GM21390 (cell line): ENCODE data around the gene NRXN3.

Experiments used
- ATAC-seq: cut with Tn5 transposase; IDR thresholded peaks from one replicate; pipeline ENCODE4 v1.9.1; 2021; ENCODE audit not compliant: unreplicated experiment

NRXN3 gene

GRCh38 chr14:78700236-78700635, 530.1 kb downstream of the NRXN3 start:
- ATAC-seq = no peak

DNA sequence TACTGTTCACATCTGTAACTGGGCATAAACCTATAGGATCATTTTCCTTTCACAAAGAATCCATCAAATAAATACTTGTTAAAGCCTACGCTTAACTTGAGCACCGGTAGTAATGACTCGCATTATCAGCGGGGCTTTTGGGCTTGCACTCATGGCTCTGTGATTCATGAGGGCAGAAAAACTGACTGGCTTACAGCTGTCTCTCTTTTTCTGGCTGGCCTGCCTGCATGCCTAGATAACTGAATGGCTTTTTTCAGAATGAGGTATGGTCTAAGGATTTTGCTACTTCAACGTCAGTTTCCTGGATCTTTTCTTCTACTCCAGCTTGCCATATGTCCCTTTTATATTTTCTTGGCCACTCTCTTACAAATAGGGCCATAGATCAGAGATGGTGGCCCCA, 531.1 kb downstream of the NRXN3 start:
- no peak for ATAC-seq

DNA sequence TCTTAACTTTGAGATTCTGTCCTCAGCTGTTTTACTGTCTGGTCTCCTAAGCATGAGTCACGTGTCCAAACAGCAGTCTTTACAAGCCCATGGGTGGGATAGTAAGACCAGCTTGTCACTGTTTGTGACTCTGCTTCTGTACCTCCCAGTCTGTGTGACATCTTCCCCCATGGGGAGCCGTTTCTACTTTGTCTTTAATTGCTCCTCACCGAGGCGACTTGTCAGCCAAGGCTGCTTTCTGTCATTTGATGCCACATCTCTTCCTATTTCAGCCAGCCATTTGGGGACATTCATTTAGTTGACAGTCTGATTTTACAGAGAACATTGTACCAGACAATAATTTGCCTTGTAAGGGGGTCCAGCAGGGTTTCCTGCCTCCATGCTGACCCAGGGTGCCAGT, 534.8 kb downstream of the NRXN3 start:
- no peak for ATAC-seq

DNA sequence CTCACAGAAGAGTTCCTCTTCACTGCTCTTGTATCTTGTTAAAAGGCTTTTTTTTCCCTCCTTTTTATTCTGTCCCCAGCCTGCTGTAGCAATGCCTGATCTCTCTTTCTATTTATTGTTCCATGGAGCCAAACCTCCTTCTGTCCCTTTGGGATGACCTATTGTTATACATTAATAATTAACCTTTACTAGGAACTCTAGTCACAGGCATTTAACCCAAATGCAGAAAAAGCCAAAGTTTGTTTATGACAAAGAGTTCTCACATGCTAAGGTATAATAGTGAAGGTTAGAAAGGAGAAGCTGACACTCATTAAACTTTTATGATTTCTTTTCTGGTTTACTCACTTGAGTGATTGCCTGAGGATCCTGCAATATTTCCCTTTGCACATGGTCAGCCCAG, 535.8 kb downstream of the NRXN3 start:
- no peak for ATAC-seq

DNA sequence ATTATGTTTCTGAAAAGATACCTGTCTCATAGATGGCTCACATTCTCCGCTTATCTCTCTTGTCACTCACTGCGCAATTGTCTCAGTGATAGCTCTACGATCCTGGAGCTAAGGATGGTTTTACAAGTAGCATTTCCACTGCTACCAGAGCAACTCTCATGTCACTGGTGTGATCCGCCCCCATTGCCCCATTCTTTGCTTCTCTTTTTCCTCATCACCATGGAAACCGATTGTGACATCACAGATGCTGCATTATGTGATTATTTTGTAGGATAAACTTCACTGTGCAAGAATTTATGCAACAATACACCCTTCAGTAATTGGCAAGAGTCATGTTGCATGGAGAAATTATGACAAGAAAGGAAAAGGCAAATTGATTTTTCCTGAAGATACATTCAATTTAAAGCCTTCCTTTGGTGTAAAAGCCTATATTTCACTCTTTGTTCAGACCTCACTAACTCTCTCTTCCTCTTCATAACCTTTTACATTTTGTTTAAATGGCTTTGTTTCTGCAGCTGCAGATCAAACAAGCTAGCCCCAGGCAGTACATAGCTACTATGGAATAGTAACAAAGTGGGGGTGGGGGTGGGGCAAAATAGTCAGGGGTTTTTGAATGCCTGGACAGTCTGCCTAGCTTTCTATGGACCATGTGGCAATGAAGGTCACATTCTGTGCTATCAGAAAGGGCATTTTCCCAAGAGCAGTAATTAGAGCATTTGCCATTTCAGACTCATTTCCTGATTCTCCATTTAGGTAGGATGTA, 539.8 kb downstream of the NRXN3 start:
- ATAC-seq = no peak

- ATAC-seq = no peak
These were observed 540.8 kb downstream of the NRXN3 start for GRCh38 chr14:78710963-78711362.

DNA sequence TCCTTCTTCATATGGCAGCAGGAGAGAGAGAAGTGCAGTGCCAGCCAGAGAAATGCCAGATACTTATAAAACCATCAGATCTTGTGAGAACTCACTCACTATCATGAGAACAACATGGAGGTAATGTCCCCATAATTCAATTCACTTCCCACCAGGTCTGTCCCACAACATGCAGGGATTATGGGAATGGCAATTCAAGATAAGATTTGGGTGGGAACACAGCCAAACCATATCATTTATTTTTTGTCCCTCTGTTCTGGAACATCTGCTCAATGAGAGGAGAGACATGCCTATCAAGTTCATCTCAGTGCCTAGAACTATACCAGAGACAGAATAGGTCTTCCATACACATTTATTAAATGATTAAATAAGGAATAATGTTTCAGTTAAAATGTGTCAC, 543.5 kb downstream of the NRXN3 start:
- no peak for ATAC-seq

DNA sequence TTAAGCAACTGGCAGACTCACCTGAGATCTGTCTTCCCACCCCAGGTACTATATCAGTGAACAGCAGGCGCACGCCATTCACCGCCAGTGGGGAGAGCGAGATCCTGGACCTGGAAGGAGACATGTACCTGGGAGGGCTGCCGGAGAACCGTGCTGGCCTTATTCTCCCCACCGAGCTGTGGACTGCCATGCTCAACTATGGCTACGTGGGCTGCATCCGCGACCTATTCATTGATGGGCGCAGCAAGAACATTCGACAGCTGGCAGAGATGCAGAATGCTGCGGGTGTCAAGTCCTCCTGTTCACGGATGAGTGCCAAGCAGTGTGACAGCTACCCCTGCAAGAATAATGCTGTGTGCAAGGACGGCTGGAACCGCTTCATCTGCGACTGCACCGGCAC, 544.5 kb downstream of the NRXN3 start:
- no peak for ATAC-seq

DNA sequence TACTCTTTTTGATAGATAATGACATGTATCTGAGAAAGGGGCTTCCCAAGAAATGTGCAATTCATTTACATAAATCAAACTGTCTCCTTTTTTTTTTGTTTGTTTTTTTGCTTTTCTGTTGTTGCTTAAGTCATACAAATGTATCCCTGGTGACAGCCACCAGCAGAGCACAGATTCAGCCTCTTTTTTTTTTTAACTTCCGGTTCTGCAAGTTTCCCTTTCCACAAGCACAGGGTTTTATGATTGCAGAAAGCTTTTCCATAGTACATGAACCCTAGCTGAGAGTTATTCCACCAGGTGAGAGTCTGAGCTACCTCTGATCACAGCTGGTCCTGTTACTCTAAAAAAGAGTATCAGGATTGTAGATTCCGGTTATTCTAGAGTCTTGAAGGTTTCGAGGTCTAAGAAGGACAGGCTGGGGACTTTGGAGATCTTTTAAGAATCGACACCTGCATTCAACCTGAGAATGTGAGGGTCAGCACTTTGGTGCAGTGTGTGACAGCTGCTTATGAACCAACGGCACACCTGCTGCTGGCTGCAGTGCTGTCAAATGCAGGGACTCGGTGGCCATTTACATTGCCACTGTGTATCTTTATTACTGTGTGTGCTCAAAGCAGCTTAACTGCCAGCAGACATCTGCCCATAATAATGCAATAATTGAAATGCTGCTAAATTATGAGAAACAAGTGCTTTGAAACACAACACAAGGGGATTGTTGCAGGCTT, 551.7 kb downstream of the NRXN3 start:
- no peak for ATAC-seq

- no peak for ATAC-seq
These were observed 554.9 kb downstream of the NRXN3 start for GRCh38 chr14:78725086-78725485.

GRCh38 chr14:78737116-78737515, 566.9 kb downstream of the NRXN3 start:
- ATAC-seq = no peak

DNA sequence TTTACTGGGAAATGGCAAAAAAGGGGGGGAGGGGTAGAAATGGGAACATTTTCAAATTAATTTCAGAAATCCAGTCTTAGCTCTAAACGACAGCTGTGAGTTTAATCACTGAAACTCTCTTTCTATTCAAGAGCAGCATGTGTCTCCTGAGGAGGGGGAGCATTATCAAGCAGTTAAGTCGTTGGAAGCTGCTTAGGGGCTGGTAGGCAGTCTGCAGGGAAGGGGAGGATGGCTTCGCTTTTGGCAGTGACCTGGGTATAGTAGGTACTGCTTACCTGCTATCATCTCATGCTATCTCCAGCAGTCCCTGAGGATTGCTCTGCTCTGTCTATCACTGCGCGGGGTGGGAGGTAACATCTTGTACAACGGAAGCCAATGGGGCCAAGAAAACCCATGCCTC, 567.4 kb downstream of the NRXN3 start:
- no peak for ATAC-seq

- no peak for ATAC-seq
These were observed 576.0 kb downstream of the NRXN3 start for GRCh38 chr14:78746086-78746595.

DNA sequence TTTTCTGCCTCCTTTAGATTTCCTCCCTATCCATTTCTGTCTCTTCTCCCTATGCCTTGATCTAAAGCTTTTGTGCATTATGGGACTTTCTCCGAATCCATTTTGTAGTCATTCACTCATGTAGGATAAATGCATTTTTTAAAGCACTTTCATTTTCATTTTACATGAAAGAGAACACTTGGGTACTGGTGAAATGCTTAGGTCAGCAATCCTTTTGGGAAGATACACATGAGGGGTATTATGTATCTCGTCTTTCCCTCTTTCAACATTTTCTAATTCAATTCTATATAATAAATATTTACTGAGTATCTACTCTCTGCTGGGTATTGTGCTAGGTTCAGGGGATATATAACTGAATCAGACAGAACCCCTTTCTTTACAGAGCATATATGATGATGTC, 577.6 kb downstream of the NRXN3 start:
- no peak for ATAC-seq

GRCh38 chr14:78752518-78753188, 582.5 kb downstream of the NRXN3 start:
- no peak for ATAC-seq

- ATAC-seq = no peak
These were observed 583.9 kb downstream of the NRXN3 start for GRCh38 chr14:78754059-78754458.

- ATAC-seq = peak; percentile 70
These were observed 588.2 kb downstream of the NRXN3 start for GRCh38 chr14:78758333-78758732.

DNA sequence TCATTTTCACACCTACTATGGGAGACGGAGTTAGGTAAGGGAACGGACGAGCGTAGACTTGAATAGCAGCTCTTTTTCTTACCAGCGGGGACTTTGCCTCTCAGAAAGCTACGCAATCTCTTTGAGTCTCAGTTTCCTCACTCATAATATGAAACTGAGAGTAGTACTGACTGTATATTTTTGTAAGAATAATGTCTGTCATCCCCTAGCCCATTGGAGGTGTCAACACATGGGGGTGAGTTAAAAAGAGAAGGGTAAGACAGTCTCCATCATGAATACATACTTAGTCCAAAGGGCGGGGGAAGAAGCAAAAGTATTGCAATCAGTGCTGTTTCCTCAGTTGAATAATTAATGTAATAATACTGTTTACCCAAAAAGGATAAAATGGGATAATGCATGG, 592.2 kb downstream of the NRXN3 start:
- no peak for ATAC-seq

DNA sequence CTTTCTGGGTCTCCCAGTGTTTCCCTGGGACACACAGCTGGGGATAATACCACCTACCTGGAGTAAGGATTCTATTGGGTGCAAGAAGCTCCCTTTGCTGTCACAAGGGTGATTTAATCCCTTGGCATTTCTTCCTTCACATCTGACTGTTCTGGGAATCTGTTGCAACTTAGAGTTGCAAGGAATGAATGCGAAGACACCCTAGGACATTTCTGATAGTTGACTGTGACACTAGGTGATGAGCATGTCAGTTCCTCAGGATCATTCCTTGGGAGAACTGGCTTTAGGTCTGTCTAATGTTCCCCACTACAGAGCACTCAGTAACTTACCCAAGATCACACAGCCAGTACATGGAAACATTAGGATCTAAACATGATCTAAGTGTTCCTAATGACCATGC, 593.6 kb downstream of the NRXN3 start:
- ATAC-seq = no peak

DNA sequence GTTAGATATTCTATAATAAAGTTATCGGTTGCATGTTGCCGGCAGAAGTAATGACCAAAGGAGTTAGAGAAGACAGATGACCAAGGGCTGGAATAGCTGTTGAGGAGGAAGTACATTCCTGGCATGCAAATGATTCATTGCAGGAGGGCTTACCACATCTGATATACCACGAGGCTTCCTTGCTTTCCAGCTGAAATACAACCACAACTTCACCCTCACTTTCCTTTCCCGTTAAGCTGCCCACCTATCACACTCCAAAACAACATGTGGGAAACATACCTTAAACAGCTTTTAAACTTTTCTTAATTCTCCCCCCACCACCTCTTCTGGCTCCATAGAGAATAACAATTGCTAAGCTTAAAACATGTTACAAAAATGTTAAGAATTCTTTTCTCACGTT, 594.1 kb downstream of the NRXN3 start:
- ATAC-seq = no peak

GRCh38 chr14:78764645-78765044, 594.5 kb downstream of the NRXN3 start:
- no peak for ATAC-seq

GRCh38 chr14:78767436-78767835, 597.3 kb downstream of the NRXN3 start:
- ATAC-seq = no peak
